HG03045 (cell line): ENCODE data around the gene ARPC5.
"Not testable (repeated sequence)": the region's sequence is repeated elsewhere in the genome, so short reads cannot be mapped to it uniquely, and the experiment has no call there.

Experiments
- ATAC-seq: cut with Tn5 transposase; IDR thresholded peaks from one replicate; pipeline ENCODE4 v1.9.1; 2021; ENCODE audit warnings: mild to moderate bottlenecking, moderate library complexity; ENCODE audit not compliant: unreplicated experiment

ARPC5 gene

GRCh38 chr1:183635606-183636333, at the start of gene ARPC5:
Gene ARPC5 (minus strand): TSS chr1:183635783. CDS start chr1:183635659, 124 bp downstream.
- ATAC-seq, result peak; percentile 89

GRCh38 chr1:183685112-183685713, 49.6 kb upstream of the ARPC5 start:
- ATAC-seq, result no peak

GRCh38 chr1:183679363-183679762, 43.8 kb upstream of the ARPC5 start:
- ATAC-seq, result not testable (repeated sequence)

- ATAC-seq, result no peak
Measured at GRCh38 chr1:183678819-183679218, 43.2 kb upstream of the ARPC5 start.

- no peak for ATAC-seq
Measured at GRCh38 chr1:183676586-183677189, 41.1 kb upstream of the ARPC5 start.

GRCh38 chr1:183675883-183676585, 40.5 kb upstream of the ARPC5 start:
- ATAC-seq, result no peak

- no peak for ATAC-seq
Measured at GRCh38 chr1:183675381-183675780, 39.8 kb upstream of the ARPC5 start.

- ATAC-seq, result no peak
Measured at GRCh38 chr1:183674886-183675285, 39.3 kb upstream of the ARPC5 start.

GRCh38 chr1:183674339-183674738, 38.8 kb upstream of the ARPC5 start:
- no peak for ATAC-seq

GRCh38 chr1:183673605-183674323, 38.2 kb upstream of the ARPC5 start:
- ATAC-seq, result no peak

- ATAC-seq, result no peak
Measured at GRCh38 chr1:183670169-183670568, 34.6 kb upstream of the ARPC5 start.

- no peak for ATAC-seq
Measured at GRCh38 chr1:183656355-183656754, 20.8 kb upstream of the ARPC5 start.

- ATAC-seq, result peak; percentile 72
Measured at GRCh38 chr1:183655562-183656075, 20.0 kb upstream of the ARPC5 start.

GRCh38 chr1:183654706-183655105, 19.1 kb upstream of the ARPC5 start:
- no peak for ATAC-seq

- no peak for ATAC-seq
Measured at GRCh38 chr1:183653876-183654451, 18.4 kb upstream of the ARPC5 start.

GRCh38 chr1:183653462-183653794, 17.8 kb upstream of the ARPC5 start:
- no peak for ATAC-seq

- ATAC-seq, result no peak
Measured at GRCh38 chr1:183652547-183653461, 17.2 kb upstream of the ARPC5 start, which contains the start of gene APOBEC4. Gene APOBEC4 (minus strand): TSS chr1:183653316. CDS start chr1:183648781, 4,535 bp downstream.

GRCh38 chr1:183652107-183652506, 16.5 kb upstream of the ARPC5 start:
- no peak for ATAC-seq

- no peak for ATAC-seq
Measured at GRCh38 chr1:183651612-183652011, 16.0 kb upstream of the ARPC5 start.
